ENCODE data around the gene OR2M2. TPM values are rescaled to one million over a fixed set of nuclear protein-coding genes. Genes with fewer than 3 reads are reported as not detected.

The OR2M2 gene
- total and polyA plus RNA-seq, 2 of the 4 experiments (the other 2 are of a cell fraction), result not detected

DNA sequence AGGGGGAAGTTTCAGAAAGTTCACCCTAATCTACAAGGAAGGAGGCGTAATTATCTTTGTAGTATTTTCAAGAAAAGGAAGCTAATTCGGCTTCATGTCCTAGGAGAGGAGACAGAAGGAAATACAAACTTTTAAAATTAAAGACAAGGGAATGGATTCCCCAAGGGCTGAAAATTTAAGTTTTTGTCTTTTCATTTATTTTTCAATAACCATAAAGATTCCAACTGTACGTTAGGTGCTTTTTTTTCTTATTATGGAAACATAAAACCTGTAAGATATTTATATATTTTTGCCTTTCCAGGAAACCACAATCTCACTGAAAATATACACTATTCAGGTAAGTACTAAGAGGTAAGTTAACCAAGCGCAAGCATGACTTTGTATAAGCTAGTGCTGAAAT lies 22.3 kb downstream of the OR2M2 start, which contains the start of gene OR2M3:
OR2M3 (plus strand) TSS at position 301 of the 400 bp plus-strand sequence. CDS start 5,803 bp downstream, outside the sequence.
- dilution Hi-C loops (cut with HindIII; ENCODE audit: low sequenced_read_pairs, unreplicated experiment) (no loop called here), in situ Hi-C loops (cut with MboI; ENCODE audit: low sequenced_read_pairs) (no loop called here), intact Hi-C loops (cut with micrococcal nuclease) (no loop called here)
- Histone ChIP-seq H4K8ac (ENCODE audit: low read depth in 2 of 2, low read length in 2 of 2) (no peak within 1 kb of the TSS), H3K14ac (replicated peaks; ENCODE audit: low read depth, low read length) (no peak within 1 kb of the TSS), H3K9me1 (ENCODE audit: insufficient read depth, low read length) (no peaks in the 10 kb centered on the region), H3K4me3 (ENCODE audit: insufficient read depth, low read depth, low read length) (no peak within 1 kb of the TSS), H3K27ac (ENCODE audit: insufficient read depth, low read length) (no peak within 1 kb of the TSS), H2AFZ (replicated peaks; ENCODE audit: low read length, poor library complexity) (no peak within 1 kb of the TSS), H3K4me1 (ENCODE audit: control insufficient read depth, insufficient read depth, low read length) (no peaks in the 10 kb centered on the region), H3K9ac (ENCODE audit: low read depth, low read length) (no peak within 1 kb of the TSS), H3K36me3 (ENCODE audit: control insufficient read depth, insufficient read depth, low read length) (no peaks in the 10 kb centered on the region), H3K23ac (ENCODE audit: low read depth, low read length) (no peak within 1 kb of the TSS), H3K56ac (ENCODE audit: extremely low read depth, insufficient read depth, low read length) (no peak within 1 kb of the TSS), H2AK9ac (replicated peaks; ENCODE audit: low read depth, low read length, poor library complexity) (no peak within 1 kb of the TSS), H3K18ac (ENCODE audit: low read depth, low read length) (no peak within 1 kb of the TSS), H2AK5ac (ENCODE audit: low read depth, low read length) (no peak within 1 kb of the TSS), H4K91ac (ENCODE audit: insufficient read depth, low read depth, low read length) (no peak within 1 kb of the TSS), H2BK120ac (ENCODE audit: low read depth, low read length) (no peak within 1 kb of the TSS), H2BK15ac (ENCODE audit: low read depth, low read length) (no peak within 1 kb of the TSS), H4K20me1 (ENCODE audit: insufficient read depth, low read length) (no peaks in the 10 kb centered on the region), H3K4me2 (ENCODE audit: low read depth, low read length) (no peak within 1 kb of the TSS), H2BK5ac (ENCODE audit: low read depth, low read length, poor library complexity, severe bottlenecking) (no peak within 1 kb of the TSS), H3K9me3 (ENCODE audit: control insufficient read depth, insufficient read depth, low read length) (peaks cover 2% of the 10 kb centered on the region; the same call in 1 of the 2 replicates), H4K5ac (ENCODE audit: low read depth, low read length) (no peak within 1 kb of the TSS), H3K79me1 (ENCODE audit: low read depth in 1 of 2, low read length in 2 of 2) (no peaks in the 10 kb centered on the region), H2BK20ac (ENCODE audit: low read depth, low read length) (no peak within 1 kb of the TSS), H3K27me3 (ENCODE audit: control insufficient read depth, insufficient read depth, low read length) (no peaks in the 10 kb centered on the region), H3K4ac (ENCODE audit: low read depth, low read length) (no peak within 1 kb of the TSS)
- WGBS, 2 experiments (ENCODE audit: extremely low coverage in 2 of 2, insufficient read length in 1 of 2), result no CpG with 5 or more reads among the region's 4 CpGs
- BruUV-seq (replicated peaks), result no TSS peak
- POLR2A ChIA-PET (ENCODE audit: unreplicated experiment), result no interaction called here
- no peak for DNase-seq
- TF ChIP-seq, protein P1, sequence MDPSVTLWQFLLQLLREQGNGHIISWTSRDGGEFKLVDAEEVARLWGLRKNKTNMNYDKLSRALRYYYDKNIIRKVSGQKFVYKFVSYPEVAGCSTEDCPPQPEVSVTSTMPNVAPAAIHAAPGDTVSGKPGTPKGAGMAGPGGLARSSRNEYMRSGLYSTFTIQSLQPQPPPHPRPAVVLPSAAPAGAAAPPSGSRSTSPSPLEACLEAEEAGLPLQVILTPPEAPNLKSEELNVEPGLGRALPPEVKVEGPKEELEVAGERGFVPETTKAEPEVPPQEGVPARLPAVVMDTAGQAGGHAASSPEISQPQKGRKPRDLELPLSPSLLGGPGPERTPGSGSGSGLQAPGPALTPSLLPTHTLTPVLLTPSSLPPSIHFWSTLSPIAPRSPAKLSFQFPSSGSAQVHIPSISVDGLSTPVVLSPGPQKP (IDR thresholded peaks at IDR 0.05; ENCODE audit: borderline replicate concordance, low read depth, low read length), result no peak
- TF ChIP-seq CEBPB (IDR thresholded peaks at IDR 0.05; ENCODE audit: low read depth, low read length) (no peak), MXI1 (IDR thresholded peaks at IDR 0.05; ENCODE audit: borderline replicate concordance, low read depth, low read length) (no peak), MAZ (IDR thresholded peaks at IDR 0.05; ENCODE audit: borderline replicate concordance, low read depth, low read length) (no peak), FOS (IDR thresholded peaks at IDR 0.05; ENCODE audit: low read depth, low read length) (no peak), POLR2A (IDR thresholded peaks at IDR 0.05; ENCODE audit: low read depth, low read length) (no peak), MAFK (IDR thresholded peaks at IDR 0.05; ENCODE audit: low read depth, low read length) (no peak), RAD21 (IDR thresholded peaks at IDR 0.05; ENCODE audit: low read length) (no peak)
- TF ChIP-seq, protein P2, sequence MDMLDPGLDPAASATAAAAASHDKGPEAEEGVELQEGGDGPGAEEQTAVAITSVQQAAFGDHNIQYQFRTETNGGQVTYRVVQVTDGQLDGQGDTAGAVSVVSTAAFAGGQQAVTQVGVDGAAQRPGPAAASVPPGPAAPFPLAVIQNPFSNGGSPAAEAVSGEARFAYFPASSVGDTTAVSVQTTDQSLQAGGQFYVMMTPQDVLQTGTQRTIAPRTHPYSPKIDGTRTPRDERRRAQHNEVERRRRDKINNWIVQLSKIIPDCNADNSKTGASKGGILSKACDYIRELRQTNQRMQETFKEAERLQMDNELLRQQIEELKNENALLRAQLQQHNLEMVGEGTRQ (IDR thresholded peaks at IDR 0.05; ENCODE audit: low read depth, low read length), result no peak
- TF ChIP-seq, protein P3, sequence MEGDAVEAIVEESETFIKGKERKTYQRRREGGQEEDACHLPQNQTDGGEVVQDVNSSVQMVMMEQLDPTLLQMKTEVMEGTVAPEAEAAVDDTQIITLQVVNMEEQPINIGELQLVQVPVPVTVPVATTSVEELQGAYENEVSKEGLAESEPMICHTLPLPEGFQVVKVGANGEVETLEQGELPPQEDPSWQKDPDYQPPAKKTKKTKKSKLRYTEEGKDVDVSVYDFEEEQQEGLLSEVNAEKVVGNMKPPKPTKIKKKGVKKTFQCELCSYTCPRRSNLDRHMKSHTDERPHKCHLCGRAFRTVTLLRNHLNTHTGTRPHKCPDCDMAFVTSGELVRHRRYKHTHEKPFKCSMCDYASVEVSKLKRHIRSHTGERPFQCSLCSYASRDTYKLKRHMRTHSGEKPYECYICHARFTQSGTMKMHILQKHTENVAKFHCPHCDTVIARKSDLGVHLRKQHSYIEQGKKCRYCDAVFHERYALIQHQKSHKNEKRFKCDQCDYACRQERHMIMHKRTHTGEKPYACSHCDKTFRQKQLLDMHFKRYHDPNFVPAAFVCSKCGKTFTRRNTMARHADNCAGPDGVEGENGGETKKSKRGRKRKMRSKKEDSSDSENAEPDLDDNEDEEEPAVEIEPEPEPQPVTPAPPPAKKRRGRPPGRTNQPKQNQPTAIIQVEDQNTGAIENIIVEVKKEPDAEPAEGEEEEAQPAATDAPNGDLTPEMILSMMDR (conservative IDR thresholded peaks at IDR 0.05; ENCODE audit: low read depth, low read length), result no peak
- CTCF ChIA-PET, result no interaction called here
- ATAC-seq (ENCODE audit: low read depth), result no peak
